SH-SY5Y (cell line): Measurements from ENCODE around the gene ZNF70.

Experiments used
- GATA2 ChIP-seq: IDR thresholded peaks from 2 replicates; pipeline ENCODE4 v1.6.1; 2011; ENCODE audit warnings: mild to moderate bottlenecking, low read depth, low read length
- GATA3 ChIP-seq: IDR thresholded peaks from 2 replicates; pipeline ENCODE4 v1.6.1; 2011; ENCODE audit warnings: low read depth, mild to moderate bottlenecking, low read length, moderate library complexity

- TF ChIP-seq GATA3 (no peak), GATA2 (no peak)
Observed at GRCh38 chr22:23752090-23752691, 1.3 kb upstream of the ZNF70 start.
